CMK (cell line): ENCODE results near the gene RTF1.

Experiments
- DNase-seq: peaks from one replicate; pipeline ENCODE4 v3.0.0-alpha.2; 2010; ENCODE audit warnings: low read depth

RTF1 gene

DNA sequence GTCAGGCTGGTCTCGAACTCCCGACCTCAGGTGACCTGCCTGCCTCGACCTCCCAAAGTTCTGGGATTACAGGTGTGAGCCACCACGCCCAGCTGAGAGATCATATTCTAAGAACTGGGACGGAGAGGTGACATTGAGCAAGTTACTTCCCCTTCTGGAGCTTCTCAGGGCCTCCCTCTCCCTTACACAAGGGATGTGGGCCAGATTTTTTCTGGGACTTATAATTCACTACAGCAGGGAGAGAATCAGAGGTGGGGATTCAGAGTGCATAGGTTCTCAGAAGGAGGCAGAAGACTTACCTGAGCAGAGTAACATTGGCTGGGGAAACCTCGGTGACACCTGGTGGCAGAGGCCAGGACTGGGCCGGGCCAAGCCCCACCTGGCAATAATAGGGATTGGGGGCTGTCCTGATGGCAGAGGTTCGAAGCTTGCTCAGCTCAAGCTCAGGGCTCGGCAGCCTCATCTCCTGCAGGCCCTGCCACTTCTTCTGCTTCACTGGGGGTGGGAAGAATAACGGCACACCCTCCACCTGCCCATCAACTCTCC, 90.0 kb downstream of the RTF1 start:
- DNase-seq, result no peak

DNA sequence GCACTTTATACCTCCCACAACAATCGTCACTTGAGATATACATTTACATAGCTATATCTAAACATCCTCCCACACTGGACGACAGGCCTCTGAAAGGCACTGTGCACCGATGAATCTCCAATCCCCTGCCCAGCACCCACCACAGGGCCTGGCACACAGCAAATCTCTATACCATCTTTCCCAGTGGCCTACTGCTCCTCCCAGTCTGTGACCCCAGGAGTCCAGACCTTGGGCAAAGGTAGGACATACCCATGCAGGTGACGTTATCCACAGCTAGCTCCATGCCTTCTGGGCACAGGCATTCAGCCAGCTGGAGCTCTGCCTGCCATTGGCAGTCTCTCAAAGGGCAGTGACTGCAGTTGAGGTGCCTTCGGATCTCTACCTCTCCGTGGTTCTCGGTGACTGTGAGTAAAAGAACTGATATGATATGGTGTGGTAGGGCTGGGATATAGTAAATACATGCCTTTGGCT, 91.0 kb downstream of the RTF1 start:
- DNase-seq, result no peak

DNA sequence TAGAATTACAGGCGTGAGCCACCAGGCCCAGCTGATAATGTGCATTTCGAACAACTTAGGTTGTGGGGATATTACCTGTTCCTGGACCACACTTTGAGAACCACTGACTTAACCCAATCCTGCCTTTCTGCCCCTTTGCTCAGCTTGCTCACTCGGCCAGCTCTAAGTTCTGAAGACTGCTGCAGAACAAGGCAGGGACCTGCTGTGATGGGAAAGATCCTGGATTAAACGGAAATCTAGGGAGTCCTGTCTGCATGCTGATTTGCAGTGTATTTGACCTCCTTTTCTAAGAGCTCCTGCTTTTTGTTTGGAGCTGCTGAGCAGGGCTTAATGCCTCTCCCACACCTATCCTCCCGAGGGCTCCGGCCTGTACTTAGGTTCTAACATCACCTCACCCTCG, 93.8 kb downstream of the RTF1 start:
- no peak for DNase-seq

DNA sequence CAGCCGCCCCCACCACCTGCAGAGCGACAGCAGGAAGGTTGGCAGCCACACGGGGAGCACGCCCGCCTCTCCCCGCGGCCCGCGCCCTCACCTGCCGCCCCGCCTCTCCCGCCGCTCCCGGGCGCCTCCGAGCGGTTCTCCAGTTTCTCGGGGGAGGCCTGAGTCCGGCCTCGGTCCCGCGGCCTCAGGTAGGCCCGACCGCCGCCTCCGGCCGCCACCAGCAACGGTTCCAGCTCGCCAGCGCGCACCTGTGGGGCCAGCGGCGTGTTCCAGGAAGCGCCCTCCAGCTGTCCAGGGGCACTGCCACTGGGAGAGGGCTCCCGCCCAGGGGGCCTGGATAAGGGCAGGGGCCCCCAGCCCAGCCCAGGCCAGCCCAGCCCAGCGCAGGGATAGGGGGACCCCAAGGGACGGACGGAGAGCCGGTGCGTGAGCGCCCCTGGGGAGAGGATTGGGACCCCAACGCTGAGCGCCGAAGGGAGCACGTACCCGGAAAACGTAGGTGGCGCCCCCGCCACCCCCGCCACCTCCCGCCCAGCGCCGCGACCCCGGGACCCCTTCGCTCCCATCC, 94.5 kb downstream of the RTF1 start:
- DNase-seq, result no peak

DNA sequence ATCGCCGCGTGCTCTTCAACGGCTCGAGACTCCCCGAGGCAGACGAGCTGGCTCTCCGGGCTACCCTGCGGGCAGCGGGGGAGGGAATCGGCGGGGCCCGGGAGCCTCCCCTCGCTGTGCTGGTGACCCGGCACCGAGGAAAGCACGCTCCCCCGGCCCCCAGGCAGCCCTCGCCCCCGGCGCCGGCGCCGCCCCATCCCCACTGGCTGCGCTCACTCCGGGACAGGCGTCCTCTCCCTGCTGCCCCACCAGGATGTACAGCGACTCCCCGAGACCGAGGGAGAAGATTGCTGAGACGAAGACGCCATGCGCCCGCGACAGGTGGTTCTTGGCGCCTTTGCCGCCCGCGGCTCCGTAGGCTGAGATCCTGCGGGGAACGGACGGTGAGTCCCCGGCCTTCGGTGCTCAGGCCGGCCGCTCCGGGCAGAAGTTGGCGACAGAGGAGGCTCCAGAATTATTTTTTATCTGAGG, 95.0 kb downstream of the RTF1 start:
- DNase-seq, result no peak

DNA sequence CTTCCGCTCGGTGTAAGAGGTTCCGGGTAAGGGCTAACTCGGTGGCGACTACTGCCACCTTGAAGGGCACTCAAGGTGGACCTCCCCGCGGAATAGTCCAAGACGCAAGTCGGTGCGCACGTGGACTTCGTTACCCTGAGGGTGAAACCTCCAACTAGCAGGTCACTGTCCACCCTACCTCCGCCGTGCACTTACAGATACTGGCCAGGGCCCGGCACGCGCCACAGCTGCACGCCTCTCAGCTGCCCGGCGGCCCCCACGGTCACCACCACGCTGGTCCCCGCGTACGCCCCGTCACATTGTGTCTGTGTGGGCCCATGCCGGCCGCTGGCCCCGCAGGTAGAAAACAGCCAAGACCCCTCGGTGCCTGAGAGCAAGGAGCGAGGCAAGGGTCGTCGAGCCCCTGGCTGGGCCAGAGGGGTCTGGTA, 95.6 kb downstream of the RTF1 start:
- no peak for DNase-seq

DNA sequence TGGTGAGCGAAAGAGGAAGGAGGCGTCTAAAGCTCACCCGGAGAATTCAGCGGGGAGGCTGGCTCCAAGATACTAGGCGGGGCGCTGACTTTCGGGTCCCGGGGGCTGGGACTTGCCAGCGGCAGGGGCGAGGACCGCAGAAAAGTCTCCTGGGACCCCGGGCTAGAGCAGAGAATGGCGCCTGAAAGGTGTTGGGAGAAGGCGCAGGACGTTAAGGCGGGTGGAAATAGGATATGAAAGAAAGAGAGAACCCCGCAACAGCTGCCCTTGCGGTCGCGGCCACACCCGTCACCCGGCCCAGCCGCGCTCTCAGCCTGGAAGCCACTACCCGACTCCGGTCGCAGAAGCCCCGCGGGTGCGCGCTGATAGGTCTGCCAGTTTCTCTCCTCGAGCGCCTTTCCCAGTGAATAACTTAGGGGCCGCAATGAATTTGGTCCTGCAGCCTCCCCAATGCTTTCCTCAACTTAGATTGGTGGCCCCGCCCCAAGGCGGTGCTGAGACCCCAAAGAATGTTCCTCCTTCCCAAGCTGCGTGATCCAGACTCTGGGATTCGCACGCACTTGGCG, 96.1 kb downstream of the RTF1 start:
- no peak for DNase-seq

DNA sequence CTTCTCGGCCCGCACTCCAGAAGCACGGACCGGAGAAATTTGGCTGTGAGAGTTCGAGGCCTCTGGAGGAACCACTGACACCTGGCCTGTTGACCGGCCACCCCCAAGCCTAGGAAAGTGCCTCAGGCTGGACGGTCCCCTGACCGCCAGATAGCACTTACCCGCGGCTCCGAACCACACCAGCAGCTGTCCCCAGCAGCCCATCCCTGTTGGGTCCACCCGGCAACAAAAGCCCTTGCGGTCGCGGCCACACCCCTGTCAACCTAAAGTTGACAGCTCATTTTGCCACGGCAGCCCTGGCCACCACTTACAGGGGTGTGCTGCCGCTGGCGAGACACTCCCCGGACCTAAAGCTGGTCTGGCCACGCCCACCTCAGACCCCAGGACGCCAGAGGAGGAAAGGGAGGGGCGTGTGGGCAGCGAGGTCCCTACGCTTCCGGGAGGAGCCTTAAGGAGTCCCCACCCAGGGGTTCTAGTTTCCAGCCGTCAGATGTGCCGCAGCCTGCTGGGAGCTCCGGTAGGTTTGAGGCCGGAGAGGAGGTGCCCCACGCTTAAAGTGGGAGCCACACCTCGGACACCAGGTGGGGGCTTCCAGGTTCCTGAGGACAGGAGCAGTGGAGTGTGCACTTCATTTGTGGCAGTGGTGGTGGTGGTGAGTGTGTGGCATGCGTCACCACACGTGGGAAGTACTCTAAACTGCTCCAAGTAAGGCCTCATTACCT, 96.8 kb downstream of the RTF1 start, which contains the start of gene LTK:
TSS of gene LTK (minus strand) at position 322 of the 722 bp plus-strand sequence. CDS start at position 204, 118 bp downstream.
- DNase-seq, result peak; percentile 89

DNA sequence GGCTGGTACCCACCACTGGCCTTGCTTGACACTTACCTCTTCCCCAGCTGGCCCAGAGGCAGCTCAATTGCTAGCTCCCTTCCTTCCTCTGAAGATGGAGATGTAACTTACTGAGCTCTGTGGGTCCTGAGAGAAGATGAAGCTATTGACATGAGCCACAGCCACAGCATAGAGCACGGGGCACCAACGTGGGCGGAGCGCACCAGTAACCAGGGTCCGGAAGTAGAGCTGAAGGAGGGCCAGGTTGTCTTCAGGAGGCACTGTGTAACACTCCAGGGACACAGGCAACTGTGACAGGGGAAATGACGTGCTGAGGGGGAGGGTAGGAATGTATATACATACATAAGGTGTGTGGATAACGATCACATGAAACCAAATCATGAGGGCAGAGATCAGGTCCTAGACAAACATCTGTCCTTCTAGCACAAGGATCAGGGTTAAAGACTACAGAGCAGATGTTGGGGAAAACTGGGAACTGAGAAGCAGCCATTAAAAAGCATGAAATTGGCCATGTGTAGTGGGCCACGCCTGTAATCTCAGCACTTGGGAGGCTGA, 101.1 kb downstream of the RTF1 start:
- DNase-seq, result no peak

DNA sequence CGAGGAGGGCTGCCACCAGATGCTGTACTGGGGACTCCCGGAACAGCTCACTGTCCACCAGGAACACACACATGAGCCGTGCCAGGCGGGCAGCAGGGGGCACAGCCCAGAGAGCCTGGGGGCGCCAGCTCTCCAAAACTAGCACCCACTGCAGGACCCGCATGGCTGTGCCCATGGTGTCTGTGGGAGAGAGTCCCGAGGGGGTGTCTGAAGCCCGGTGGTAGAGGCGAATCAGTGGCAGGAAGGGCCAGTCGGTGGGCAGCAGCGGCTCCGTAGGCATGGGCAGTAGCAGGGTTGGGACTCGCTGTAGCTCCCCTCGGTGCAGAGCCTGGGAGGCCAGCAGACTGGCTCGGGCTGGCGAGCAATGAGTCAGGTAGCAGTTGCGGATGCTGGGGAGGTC, 103.7 kb downstream of the RTF1 start:
- no peak for DNase-seq

DNA sequence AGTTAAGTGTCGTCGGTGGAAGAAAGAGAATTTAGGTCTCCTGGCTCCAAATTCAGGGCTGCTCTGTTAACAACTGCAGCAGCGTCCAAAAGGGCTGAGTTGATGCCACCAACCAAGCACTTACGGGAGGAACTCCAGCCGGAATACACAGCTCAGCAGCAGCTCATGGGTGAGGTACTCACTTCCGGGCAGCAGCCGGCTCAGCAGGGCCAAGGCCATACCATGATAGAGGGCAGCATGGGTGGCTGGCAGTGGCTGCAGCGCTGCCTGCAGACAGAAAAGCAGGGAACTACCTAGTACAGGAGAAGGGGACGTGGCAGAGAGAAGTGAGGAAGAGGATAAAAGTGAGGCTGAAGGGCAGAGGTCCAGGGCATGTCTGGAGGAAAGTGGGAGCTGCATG, 104.7 kb downstream of the RTF1 start:
- no peak for DNase-seq

DNA sequence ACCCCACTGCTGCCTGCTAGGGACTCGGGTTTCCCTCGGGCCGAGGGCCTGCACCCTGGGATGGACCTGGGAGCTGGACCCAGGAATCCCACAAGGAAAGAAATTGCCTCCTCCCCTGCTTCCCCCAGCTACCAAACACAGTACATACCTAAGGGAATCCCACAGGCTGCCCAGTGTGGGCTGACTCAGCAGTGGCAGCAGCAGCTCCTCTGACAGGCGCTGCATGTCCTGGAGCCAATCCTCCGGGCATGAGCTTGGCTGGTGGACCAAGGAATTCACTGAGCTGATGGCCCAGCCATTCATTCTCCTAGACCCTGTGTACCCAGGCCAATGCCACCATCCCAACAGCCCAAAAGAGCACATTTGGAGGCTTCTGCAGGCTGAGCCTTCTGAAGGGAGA, 106.2 kb downstream of the RTF1 start:
- no peak for DNase-seq

DNA sequence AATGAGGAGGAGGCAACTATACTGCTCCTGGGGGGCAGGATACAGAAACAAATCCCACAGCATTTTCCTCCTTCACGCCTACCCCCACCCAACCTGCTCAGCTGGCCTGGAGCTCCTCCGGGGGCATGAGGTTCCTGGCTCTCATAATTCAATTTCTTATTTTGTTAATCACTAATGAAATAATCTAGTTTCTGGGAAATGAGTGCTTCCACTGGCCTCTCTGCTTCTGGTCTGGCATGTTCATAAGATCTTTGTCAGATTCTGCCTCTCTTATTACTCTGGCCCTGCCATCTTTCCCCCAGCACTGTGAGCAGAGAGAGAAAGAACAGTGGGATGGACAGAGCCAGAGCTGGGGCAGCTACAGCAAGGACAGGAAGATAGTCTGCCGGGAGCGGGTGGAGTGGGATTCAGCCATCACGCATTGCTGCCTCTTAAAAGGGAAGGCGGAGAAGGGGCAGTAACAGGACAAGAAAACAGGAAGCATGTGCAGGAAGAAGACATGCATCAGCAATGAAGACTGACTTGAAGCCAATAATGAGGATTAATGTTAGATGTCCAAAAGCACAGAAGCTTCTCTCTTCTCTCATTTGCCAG, 113.6 kb downstream of the RTF1 start:
- no peak for DNase-seq
